Left lung (tissue), 10 donors: ENCODE results near the gene TUBA1B. TPM values are rescaled to one million over a fixed set of nuclear protein-coding genes. Genes with fewer than 3 reads are reported as not detected.

ENCODE experiments used
- ATAC-seq: fragments of 200-7000 bp; cut with Tn5 transposase; one replicate; pipeline ENCODE4 v1.9.1; 2020; ENCODE audit warnings: moderate library complexity
- DNase-seq, 4 donors: peaks; one replicate each; pipeline ENCODE4 v3.0.0-alpha.2; 2013 to 2020
- H3K27ac ChIP-seq, 2 donors: fragments of 200-600 bp; sonication (generic) in 1 of 2; one replicate each; pipeline versions ENCODE4 v1.5.0 to v1.8.0; 2020 to 2021
- H3K27me3 ChIP-seq, 2 donors: fragments of 200-600 bp; sonication (generic) in 1 of 2; one replicate each; pipeline versions ENCODE4 v1.5.0 to v1.8.0; 2020 to 2021
- H3K36me3 ChIP-seq, 2 donors: fragments of 200-600 bp; sonication (generic) in 1 of 2; one replicate each; pipeline versions ENCODE4 v1.5.0 to v1.8.0; 2020 to 2021
- H3K4me1 ChIP-seq, 2 donors: fragments of 200-600 bp; one replicate each; pipeline ENCODE4 v1.8.0; 2021
- H3K4me3 ChIP-seq, 2 donors: fragments of 200-600 bp; sonication (generic) in 1 of 2; one replicate each; pipeline versions ENCODE4 v1.5.0 to v1.8.0; 2020 to 2021; ENCODE audit warnings: mild to moderate bottlenecking in 1 of 2
- H3K9me3 ChIP-seq, 2 donors: fragments of 200-600 bp; sonication (generic) in 1 of 2; one replicate each; pipeline versions ENCODE4 v1.5.0 to v1.8.0; 2020 to 2021
- CTCF ChIP-seq, 2 donors: fragments of 200-600 bp; sonication (generic) in 1 of 2; IDR thresholded peaks; one replicate each; pipeline versions ENCODE4 v1.5.0 to v1.8.0; 2021; ENCODE audit warnings: antibody characterized with exemption in 2 of 2
- intact Hi-C, 2 donors: fragments of 100-400 bp; cut with DNase I; formaldehyde crosslinking; loops; one replicate each; pipeline versions ENCODE4 v1.11.2 to v1.14.2; 2022
- polyA plus RNA-seq, 6 donors: library from polyadenylated mRNA; unstranded; fragments of 120-200 nt; gene quantifications; one replicate each; pipeline ENCODE4 v1.2.1, GENCODE V29; 2013; ENCODE audit not compliant: insufficient read length in 6 of 6
- total RNA-seq, 2 donors: library from RNA; stranded (reverse); fragmentation: NEBNext Ultra II Directional; extraction: Animal tissue kit (Norgen Biotek cat#: 25700); gene quantifications; one replicate each; pipeline ENCODE4 v1.2.1, GENCODE V29; 2021
- donor health status: DM: no; HTN: yes; CAD: no.
- donor health status: DM: no; HTN: no; CAD: no.

TUBA1B gene
- total and polyA plus RNA-seq, 8 donors, result 603 to 1,514 (median 981) TPM

GRCh38 chr12:49133590-49133989, 2.4 kb upstream of the TUBA1B start:
- no peaks in the 10 kb centered on the region for H3K9me3 ChIP-seq
- H3K27me3 ChIP-seq, result no peaks in the 10 kb centered on the region
- intact Hi-C loops, result loop anchor here in 1 of 2 donors (5.0 to 10.0 kb wide), 2 partner anchors 51 to 104 kb away; partner anchors contain the start of gene TUBA1A
- H3K4me1 ChIP-seq, result peaks cover 18 to 37% of the 10 kb centered on the region in 2 donors
- H3K27ac ChIP-seq, result no peak overlapping the region
- ATAC-seq (no peak), DNase-seq (no peak)
- H3K4me3 ChIP-seq, result no peak overlapping the region
- peaks cover 9 to 14% of the 10 kb centered on the region in 2 donors for H3K36me3 ChIP-seq
- TF ChIP-seq CTCF (IDR thresholded peaks at IDR 0.05), result no peak

GRCh38 chr12:49133014-49133413, 1.8 kb upstream of the TUBA1B start:
- Histone ChIP-seq H3K27me3 (no peaks in the 10 kb centered on the region), H3K4me1 (peaks cover 18 to 37% of the 10 kb centered on the region in 2 donors), H3K27ac (no peak overlapping the region), H3K9me3 (no peaks in the 10 kb centered on the region), H3K36me3 (peaks cover 9 to 18% of the 10 kb centered on the region in 2 donors), H3K4me3 (no peak overlapping the region)
- DNase-seq (no peak), ATAC-seq (no peak)
- TF ChIP-seq CTCF (IDR thresholded peaks at IDR 0.05), result no peak
- intact Hi-C loops, result loop anchor here in 1 of 2 donors (5.0 to 10.0 kb wide), 2 partner anchors 52 to 104 kb away; partner anchors contain the start of gene TUBA1A

- Histone ChIP-seq H3K36me3 (peaks cover 9 to 29% of the 10 kb centered on the region in 2 donors), H3K4me1 (peaks cover 18 to 37% of the 10 kb centered on the region in 2 donors), H3K9me3 (no peaks in the 10 kb centered on the region), H3K27me3 (no peaks in the 10 kb centered on the region), H3K27ac (peak overlapping the region; percentile 100), H3K4me3 (peak overlapping the region; percentile 30 to 97)
- no peak for ATAC-seq
- intact Hi-C loops, result loop anchor here in 1 of 2 donors (5.0 to 10.0 kb wide), 2 partner anchors 53 to 105 kb away; partner anchors contain the start of gene TUBA1A
- no peak for TF ChIP-seq CTCF (IDR thresholded peaks at IDR 0.05)
- peak in 2 of 4 donors; percentile 30 to 62 for DNase-seq
Measured at GRCh38 chr12:49131894-49132461, 783 bp upstream of the TUBA1B start.

GRCh38 chr12:49130151-49131050, 794 bp downstream of the TUBA1B start:
- intact Hi-C loops, result loop anchor here in 1 of 2 donors (5.0 to 10.0 kb wide), 2 partner anchors 54 to 107 kb away; partner anchors contain the start of gene TUBA1A
- TF ChIP-seq CTCF (IDR thresholded peaks at IDR 0.05), result peak; percentile 86 to 92

More at GRCh38 chr12:49130151-49131050, 794 bp downstream of the TUBA1B start:
- H3K27me3 ChIP-seq, result no peaks in the 10 kb centered on the region
- H3K27ac ChIP-seq, result peak overlapping the region; percentile 100
- no peaks in the 10 kb centered on the region for H3K9me3 ChIP-seq
- peak overlapping the region; percentile 86 to 97 for H3K4me3 ChIP-seq
- H3K4me1 ChIP-seq, result peaks cover 18 to 37% of the 10 kb centered on the region in 2 donors
- DNase-seq, result peak; percentile 87 to 98 (median 96)
- ATAC-seq, result peak; percentile 84
- H3K36me3 ChIP-seq, result peaks cover 9 to 34% of the 10 kb centered on the region in 2 donors
